Muscle of arm (tissue), 12 donors: ENCODE results near the gene PPFIA1. TPM values are rescaled to one million over a fixed set of nuclear protein-coding genes. Genes with fewer than 3 reads are reported as not detected.
"Not testable (repeated sequence)": the region's sequence is repeated elsewhere in the genome, so short reads cannot be mapped to it uniquely, and the experiment has no call there.

ENCODE experiments used
- DNase-seq: peaks from one replicate; pipeline ENCODE4 v3.0.0-alpha.2; 2013
- polyA plus RNA-seq, 12 donors: library from polyadenylated mRNA; unstranded; fragments of 120-200 nt; gene quantifications; one replicate each; pipeline ENCODE4 v1.2.1, GENCODE V29; 2013; ENCODE audit not compliant: insufficient read length in 12 of 12

PPFIA1 gene
- polyA plus RNA-seq, 12 donors: 28.1 to 46.4 (median 32.6) TPM; not detected in 1

GRCh38 chr11:70324376-70325115 is 54.1 kb downstream of the PPFIA1 start:
- no peak for DNase-seq

- DNase-seq: no peak
Measured at GRCh38 chr11:70325824-70326223, 55.3 kb downstream of the PPFIA1 start.

- peak; percentile 66 for DNase-seq
Measured at GRCh38 chr11:70326365-70326811, 55.9 kb downstream of the PPFIA1 start.

GRCh38 chr11:70326833-70327232 is 56.3 kb downstream of the PPFIA1 start:
- DNase-seq: no peak

- no peak for DNase-seq
Measured at GRCh38 chr11:70327717-70328116, 57.2 kb downstream of the PPFIA1 start.

- DNase-seq: no peak
Measured at GRCh38 chr11:70328556-70328955, 58.1 kb downstream of the PPFIA1 start.

GRCh38 chr11:70331320-70331843 is 60.9 kb downstream of the PPFIA1 start:
- not testable (repeated sequence) for DNase-seq

GRCh38 chr11:70331901-70332300 is 61.4 kb downstream of the PPFIA1 start:
- no peak for DNase-seq

- no peak for DNase-seq
Measured at GRCh38 chr11:70332567-70332966, 62.1 kb downstream of the PPFIA1 start.

- DNase-seq: no peak
Measured at GRCh38 chr11:70333261-70333660, 62.8 kb downstream of the PPFIA1 start.

GRCh38 chr11:70334351-70334995 is 64.0 kb downstream of the PPFIA1 start:
- DNase-seq: no peak

GRCh38 chr11:70335511-70335910 is 65.0 kb downstream of the PPFIA1 start:
- DNase-seq: no peak

- no peak for DNase-seq
Measured at GRCh38 chr11:70338594-70338993, 68.1 kb downstream of the PPFIA1 start.

- DNase-seq: no peak
Measured at GRCh38 chr11:70339066-70339465, 68.6 kb downstream of the PPFIA1 start.

GRCh38 chr11:70341881-70342429 is 71.5 kb downstream of the PPFIA1 start:
- no peak for DNase-seq

GRCh38 chr11:70343636-70344035 is 73.1 kb downstream of the PPFIA1 start:
- no peak for DNase-seq

GRCh38 chr11:70348191-70348590 is 77.7 kb downstream of the PPFIA1 start:
- no peak for DNase-seq

- no peak for DNase-seq
Measured at GRCh38 chr11:70348608-70349007, 78.1 kb downstream of the PPFIA1 start.

GRCh38 chr11:70351646-70352045 is 81.2 kb downstream of the PPFIA1 start:
- DNase-seq: no peak

- DNase-seq: no peak
Measured at GRCh38 chr11:70352100-70352499, 81.6 kb downstream of the PPFIA1 start.

- no peak for DNase-seq
Measured at GRCh38 chr11:70352601-70353000, 82.1 kb downstream of the PPFIA1 start.

GRCh38 chr11:70353329-70353728 is 82.8 kb downstream of the PPFIA1 start:
- no peak for DNase-seq
